Measurements from ENCODE around the gene TRERF1. TPM values are rescaled to one million over a fixed set of nuclear protein-coding genes. Genes with fewer than 3 reads are reported as not detected.

The TRERF1 gene
- total RNA-seq, 8 experiments from 2014 or later: 3.5 to 21.2 (median 5.2) TPM

- Histone ChIP-seq H3K4me1 (replicated peaks in 1 of 2) (no peaks in the 10 kb centered on the region), H3K4me3 (no peak overlapping the region), H3K27ac (no peak overlapping the region)
- in situ Hi-C loops (cut with MboI; ENCODE audit: low pct_unique_long_range_greater_than_20kb in 2 of 9, low sequenced_read_pairs in 9 of 9, unreplicated experiment in 9 of 9): loop anchor here in 6 of 9 experiments (25.0 kb wide), 2 partner anchors 177 to 277 kb away; no protein-coding TSS in a partner anchor
- ATAC-seq (replicated peaks in 6 of 8): no peak
- WGBS, 10 experiments: 59 to 100% (median 90%) methylated on average over 1 to 4 of the region's 10 CpGs; no CpG with 5 or more reads in 3 of the 10 experiments
Measured at GRCh38 chr6:42259841-42260395, 191.8 kb downstream of the TRERF1 start.

GRCh38 chr6:42259286-42259685 is 192.4 kb downstream of the TRERF1 start:
- H3K4me1 ChIP-seq (replicated peaks in 1 of 2): no peaks in the 10 kb centered on the region
- no peak overlapping the region for H3K4me3 ChIP-seq
- no peak for ATAC-seq (replicated peaks in 6 of 8)
- in situ Hi-C loops (cut with MboI; ENCODE audit: low pct_unique_long_range_greater_than_20kb in 2 of 9, low sequenced_read_pairs in 9 of 9, unreplicated experiment in 9 of 9): loop anchor here in 6 of 9 experiments (25.0 kb wide), 2 partner anchors 178 to 278 kb away; no protein-coding TSS in a partner anchor
- WGBS, 10 experiments: 98 to 100% methylated on average over 2 to 13 of the region's 31 CpGs; no CpG with 5 or more reads in 8 of the 10 experiments
- H3K27ac ChIP-seq: no peak overlapping the region

GRCh38 chr6:42257614-42258013 is 194.1 kb downstream of the TRERF1 start:
- in situ Hi-C loops (cut with MboI; ENCODE audit: low pct_unique_long_range_greater_than_20kb in 2 of 9, low sequenced_read_pairs in 9 of 9, unreplicated experiment in 9 of 9): loop anchor here in 6 of 9 experiments (25.0 kb wide), 2 partner anchors 180 to 280 kb away; no protein-coding TSS in a partner anchor
- no peaks in the 10 kb centered on the region for H3K4me1 ChIP-seq (replicated peaks in 1 of 2)
- no peak overlapping the region for H3K4me3 ChIP-seq
- ATAC-seq (replicated peaks in 6 of 8): no peak
- WGBS, 10 experiments: 64 to 100% (median 73%) methylated on average over 1 to 3 of the region's 3 CpGs; no CpG with 5 or more reads in 5 of the 10 experiments
- H3K27ac ChIP-seq: no peak overlapping the region

- peaks cover 3 to 5% of the 10 kb centered on the region in 2 donors for H3K4me1 ChIP-seq (replicated peaks in 1 of 2)
- WGBS, 10 experiments: 25 to 100% (median 81%) methylated on average over 1 to 3 of the region's 3 CpGs; no CpG with 5 or more reads in 3 of the 10 experiments
- H3K4me3 ChIP-seq: no peak overlapping the region
- H3K27ac ChIP-seq: no peak overlapping the region
- ATAC-seq (replicated peaks in 6 of 8): no peak
- in situ Hi-C loops (cut with MboI; ENCODE audit: low pct_unique_long_range_greater_than_20kb in 2 of 9, low sequenced_read_pairs in 9 of 9, unreplicated experiment in 9 of 9): loop anchor here in 6 of 9 experiments (25.0 kb wide), 2 partner anchors 180 to 280 kb away; no protein-coding TSS in a partner anchor
Measured at GRCh38 chr6:42257063-42257462, 194.7 kb downstream of the TRERF1 start.

GRCh38 chr6:42255050-42255449 is 196.7 kb downstream of the TRERF1 start:
- H3K4me1 ChIP-seq (replicated peaks in 1 of 2): peaks cover 16 to 19% of the 10 kb centered on the region in 2 donors
- in situ Hi-C loops (cut with MboI; ENCODE audit: low pct_unique_long_range_greater_than_20kb in 2 of 9, low sequenced_read_pairs in 9 of 9, unreplicated experiment in 9 of 9): loop anchor here in 6 of 9 experiments (25.0 kb wide), 2 partner anchors 182 to 282 kb away; no protein-coding TSS in a partner anchor
- H3K4me3 ChIP-seq: no peak overlapping the region
- no peak for ATAC-seq (replicated peaks in 6 of 8)
- 37 to 100% (median 67%) methylated on average over 1 to 5 of the region's 5 CpGs; no CpG with 5 or more reads in 4 of the 10 experiments for WGBS, 10 experiments
- H3K27ac ChIP-seq: no peak overlapping the region

- in situ Hi-C loops (cut with MboI; ENCODE audit: low pct_unique_long_range_greater_than_20kb in 2 of 9, low sequenced_read_pairs in 9 of 9, unreplicated experiment in 9 of 9): loop anchor here in 6 of 9 experiments (25.0 kb wide), 2 partner anchors 183 to 283 kb away; no protein-coding TSS in a partner anchor
- ATAC-seq (replicated peaks in 6 of 8): no peak
- 67 to 100% (median 92%) methylated on average over 1 to 7 of the region's 9 CpGs; no CpG with 5 or more reads in 2 of the 10 experiments for WGBS, 10 experiments
- H3K27ac ChIP-seq: no peak overlapping the region
- H3K4me1 ChIP-seq (replicated peaks in 1 of 2): peaks cover 16 to 19% of the 10 kb centered on the region in 2 donors
- H3K4me3 ChIP-seq: no peak overlapping the region
Measured at GRCh38 chr6:42254505-42254904, 197.2 kb downstream of the TRERF1 start.

- Histone ChIP-seq H3K4me1 (replicated peaks in 1 of 2) (peaks cover 16 to 19% of the 10 kb centered on the region in 2 donors), H3K27ac (no peak overlapping the region), H3K4me3 (no peak overlapping the region)
- ATAC-seq (replicated peaks in 6 of 8): peak; percentile 47 to 97 (median 92)
- in situ Hi-C loops (cut with MboI; ENCODE audit: low pct_unique_long_range_greater_than_20kb in 2 of 9, low sequenced_read_pairs in 9 of 9, unreplicated experiment in 9 of 9): loop anchor here in 6 of 9 experiments (25.0 kb wide), 2 partner anchors 185 to 285 kb away; no protein-coding TSS in a partner anchor
- WGBS, 10 experiments: 10 to 80% (median 75%) methylated on average over 1 to 5 of the region's 9 CpGs; no CpG with 5 or more reads in 5 of the 10 experiments
Measured at GRCh38 chr6:42251911-42252637, 199.7 kb downstream of the TRERF1 start.

- WGBS, 10 experiments: 0 to 100% (median 73%) methylated on average over 1 of the region's 1 CpG; no CpG with 5 or more reads in 4 of the 10 experiments
- H3K4me1 ChIP-seq (replicated peaks in 1 of 2): peaks cover 16 to 19% of the 10 kb centered on the region in 2 donors
- H3K4me3 ChIP-seq: no peak overlapping the region
- in situ Hi-C loops (cut with MboI; ENCODE audit: low pct_unique_long_range_greater_than_20kb in 2 of 9, low sequenced_read_pairs in 9 of 9, unreplicated experiment in 9 of 9): loop anchor here in 6 of 9 experiments (25.0 kb wide), 2 partner anchors 186 to 286 kb away; no protein-coding TSS in a partner anchor
- ATAC-seq (replicated peaks in 6 of 8): peak in 3 of 8 experiments; percentile 6 to 57 (median 51)
- no peak overlapping the region for H3K27ac ChIP-seq
Measured at GRCh38 chr6:42251500-42251899, 200.2 kb downstream of the TRERF1 start.

GRCh38 chr6:42250274-42250931 is 201.3 kb downstream of the TRERF1 start:
- WGBS, 10 experiments: 26 to 96% (median 69%) methylated on average over 1 to 8 of the region's 10 CpGs
- peaks cover 16 to 19% of the 10 kb centered on the region in 2 donors for H3K4me1 ChIP-seq (replicated peaks in 1 of 2)
- ATAC-seq (replicated peaks in 6 of 8): peak in 5 of 8 experiments; percentile 5 to 69 (median 34)
- no peak overlapping the region for H3K27ac ChIP-seq
- in situ Hi-C loops (cut with MboI; ENCODE audit: low pct_unique_long_range_greater_than_20kb in 2 of 9, low sequenced_read_pairs in 9 of 9, unreplicated experiment in 9 of 9): loop anchor here in 6 of 9 experiments (25.0 kb wide), 2 partner anchors 187 to 287 kb away; no protein-coding TSS in a partner anchor
- no peak overlapping the region for H3K4me3 ChIP-seq

- H3K4me1 ChIP-seq (replicated peaks in 1 of 2): peaks cover 16 to 19% of the 10 kb centered on the region in 2 donors
- no peak overlapping the region for H3K27ac ChIP-seq
- no peak overlapping the region for H3K4me3 ChIP-seq
- no peak for ATAC-seq (replicated peaks in 6 of 8)
- 8 to 100% (median 27%) methylated on average over 2 to 3 of the region's 3 CpGs; no CpG with 5 or more reads in 5 of the 10 experiments for WGBS, 10 experiments
- in situ Hi-C loops (cut with MboI; ENCODE audit: low pct_unique_long_range_greater_than_20kb in 2 of 9, low sequenced_read_pairs in 9 of 9, unreplicated experiment in 9 of 9): loop anchor here in 1 of 9 experiments (25.0 kb wide), 1 partner anchor 288 kb away; no protein-coding TSS in a partner anchor
Measured at GRCh38 chr6:42249279-42249678, 202.4 kb downstream of the TRERF1 start.

GRCh38 chr6:42243046-42243445 is 208.7 kb downstream of the TRERF1 start:
- in situ Hi-C loops (cut with MboI; ENCODE audit: low pct_unique_long_range_greater_than_20kb in 2 of 9, low sequenced_read_pairs in 9 of 9, unreplicated experiment in 9 of 9): loop anchor here in 1 of 9 experiments (25.0 kb wide), 1 partner anchor 294 kb away; no protein-coding TSS in a partner anchor
- Histone ChIP-seq H3K4me3 (no peak overlapping the region), H3K27ac (no peak overlapping the region), H3K4me1 (replicated peaks in 1 of 2) (no peaks in the 10 kb centered on the region)
- ATAC-seq (replicated peaks in 6 of 8): no peak
- 90 to 100% (median 99%) methylated on average over 1 to 11 of the region's 11 CpGs; no CpG with 5 or more reads in 6 of the 10 experiments for WGBS, 10 experiments

GRCh38 chr6:42241915-42242314 is 209.8 kb downstream of the TRERF1 start:
- WGBS, 10 experiments: 49 to 100% (median 69%) methylated on average over 1 to 5 of the region's 5 CpGs; no CpG with 5 or more reads in 3 of the 10 experiments
- ATAC-seq (replicated peaks in 6 of 8): no peak
- Histone ChIP-seq H3K4me3 (no peak overlapping the region), H3K27ac (no peak overlapping the region), H3K4me1 (replicated peaks in 1 of 2) (peaks cover 7 to 9% of the 10 kb centered on the region in 2 donors)
- in situ Hi-C loops (cut with MboI; ENCODE audit: low pct_unique_long_range_greater_than_20kb in 2 of 9, low sequenced_read_pairs in 9 of 9, unreplicated experiment in 9 of 9): loop anchor here in 1 of 9 experiments (25.0 kb wide), 1 partner anchor 295 kb away; no protein-coding TSS in a partner anchor
